ENCODE data around the gene CIROP.

DNA sequence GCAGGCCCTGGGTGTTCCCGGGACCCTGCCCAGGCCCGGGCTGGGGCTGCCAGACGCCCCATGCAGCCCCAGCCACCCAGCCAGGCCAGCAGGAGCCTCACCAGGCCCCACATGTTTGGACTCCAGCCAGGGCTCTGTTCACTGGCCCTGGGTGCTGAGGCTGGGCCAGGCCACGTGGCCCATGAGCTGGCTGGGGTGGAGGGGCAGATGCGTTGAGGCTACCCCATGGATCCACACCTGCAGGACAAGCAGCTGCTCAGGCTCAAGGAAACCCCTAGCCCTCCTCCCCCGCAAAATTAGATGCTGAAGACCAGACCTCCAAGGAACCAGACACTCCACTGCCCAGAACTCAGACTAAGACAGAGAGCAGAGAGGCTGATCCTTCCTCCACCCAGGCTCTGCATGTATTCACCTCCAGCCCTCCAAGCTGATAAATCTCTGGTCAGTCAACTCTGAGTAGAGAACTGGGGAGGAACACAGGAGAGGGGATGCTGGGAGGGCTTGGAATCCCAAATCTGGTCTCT lies 49.1 kb downstream of the CIROP start:
- TF ChIP-seq, protein P1, sequence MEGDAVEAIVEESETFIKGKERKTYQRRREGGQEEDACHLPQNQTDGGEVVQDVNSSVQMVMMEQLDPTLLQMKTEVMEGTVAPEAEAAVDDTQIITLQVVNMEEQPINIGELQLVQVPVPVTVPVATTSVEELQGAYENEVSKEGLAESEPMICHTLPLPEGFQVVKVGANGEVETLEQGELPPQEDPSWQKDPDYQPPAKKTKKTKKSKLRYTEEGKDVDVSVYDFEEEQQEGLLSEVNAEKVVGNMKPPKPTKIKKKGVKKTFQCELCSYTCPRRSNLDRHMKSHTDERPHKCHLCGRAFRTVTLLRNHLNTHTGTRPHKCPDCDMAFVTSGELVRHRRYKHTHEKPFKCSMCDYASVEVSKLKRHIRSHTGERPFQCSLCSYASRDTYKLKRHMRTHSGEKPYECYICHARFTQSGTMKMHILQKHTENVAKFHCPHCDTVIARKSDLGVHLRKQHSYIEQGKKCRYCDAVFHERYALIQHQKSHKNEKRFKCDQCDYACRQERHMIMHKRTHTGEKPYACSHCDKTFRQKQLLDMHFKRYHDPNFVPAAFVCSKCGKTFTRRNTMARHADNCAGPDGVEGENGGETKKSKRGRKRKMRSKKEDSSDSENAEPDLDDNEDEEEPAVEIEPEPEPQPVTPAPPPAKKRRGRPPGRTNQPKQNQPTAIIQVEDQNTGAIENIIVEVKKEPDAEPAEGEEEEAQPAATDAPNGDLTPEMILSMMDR (IDR thresholded peaks at IDR 0.05; ENCODE audit: low read depth, low read length, missing input control), result no peak
- TF ChIP-seq, protein P2, sequence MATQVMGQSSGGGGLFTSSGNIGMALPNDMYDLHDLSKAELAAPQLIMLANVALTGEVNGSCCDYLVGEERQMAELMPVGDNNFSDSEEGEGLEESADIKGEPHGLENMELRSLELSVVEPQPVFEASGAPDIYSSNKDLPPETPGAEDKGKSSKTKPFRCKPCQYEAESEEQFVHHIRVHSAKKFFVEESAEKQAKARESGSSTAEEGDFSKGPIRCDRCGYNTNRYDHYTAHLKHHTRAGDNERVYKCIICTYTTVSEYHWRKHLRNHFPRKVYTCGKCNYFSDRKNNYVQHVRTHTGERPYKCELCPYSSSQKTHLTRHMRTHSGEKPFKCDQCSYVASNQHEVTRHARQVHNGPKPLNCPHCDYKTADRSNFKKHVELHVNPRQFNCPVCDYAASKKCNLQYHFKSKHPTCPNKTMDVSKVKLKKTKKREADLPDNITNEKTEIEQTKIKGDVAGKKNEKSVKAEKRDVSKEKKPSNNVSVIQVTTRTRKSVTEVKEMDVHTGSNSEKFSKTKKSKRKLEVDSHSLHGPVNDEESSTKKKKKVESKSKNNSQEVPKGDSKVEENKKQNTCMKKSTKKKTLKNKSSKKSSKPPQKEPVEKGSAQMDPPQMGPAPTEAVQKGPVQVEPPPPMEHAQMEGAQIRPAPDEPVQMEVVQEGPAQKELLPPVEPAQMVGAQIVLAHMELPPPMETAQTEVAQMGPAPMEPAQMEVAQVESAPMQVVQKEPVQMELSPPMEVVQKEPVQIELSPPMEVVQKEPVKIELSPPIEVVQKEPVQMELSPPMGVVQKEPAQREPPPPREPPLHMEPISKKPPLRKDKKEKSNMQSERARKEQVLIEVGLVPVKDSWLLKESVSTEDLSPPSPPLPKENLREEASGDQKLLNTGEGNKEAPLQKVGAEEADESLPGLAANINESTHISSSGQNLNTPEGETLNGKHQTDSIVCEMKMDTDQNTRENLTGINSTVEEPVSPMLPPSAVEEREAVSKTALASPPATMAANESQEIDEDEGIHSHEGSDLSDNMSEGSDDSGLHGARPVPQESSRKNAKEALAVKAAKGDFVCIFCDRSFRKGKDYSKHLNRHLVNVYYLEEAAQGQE (IDR thresholded peaks at IDR 0.05), result no peak
- TF ChIP-seq SP1 (IDR thresholded peaks at IDR 0.05) (no peak), RXRA (IDR thresholded peaks at IDR 0.05) (no peak)
- TF ChIP-seq, protein P3, sequence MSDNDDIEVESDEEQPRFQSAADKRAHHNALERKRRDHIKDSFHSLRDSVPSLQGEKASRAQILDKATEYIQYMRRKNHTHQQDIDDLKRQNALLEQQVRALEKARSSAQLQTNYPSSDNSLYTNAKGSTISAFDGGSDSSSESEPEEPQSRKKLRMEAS (IDR thresholded peaks at IDR 0.05), result no peak
